ENCODE measurements around the gene CMTM7.

- no peak for TF ChIP-seq CTCF (IDR thresholded peaks at IDR 0.05; ENCODE audit: low read depth, low read length)
- no peak for TF ChIP-seq POLR2A (IDR thresholded peaks at IDR 0.05; ENCODE audit: extremely low read depth, insufficient read length)
Observed at GRCh38 chr3:32454731-32455608, 63.3 kb downstream of the CMTM7 start.
